Limb (tissue), 2 donors: ENCODE measurements around the gene TRABD2B.
"Not testable (repeated sequence)": the region's sequence is repeated elsewhere in the genome, so short reads cannot be mapped to it uniquely, and the experiment has no call there.

ENCODE experiments used
- DNase-seq, 2 donors: peaks; one replicate each; pipeline ENCODE4 v3.0.0-alpha.2; 2016; ENCODE audit errors: extremely low spot score in 2 of 2

Gene TRABD2B

DNA sequence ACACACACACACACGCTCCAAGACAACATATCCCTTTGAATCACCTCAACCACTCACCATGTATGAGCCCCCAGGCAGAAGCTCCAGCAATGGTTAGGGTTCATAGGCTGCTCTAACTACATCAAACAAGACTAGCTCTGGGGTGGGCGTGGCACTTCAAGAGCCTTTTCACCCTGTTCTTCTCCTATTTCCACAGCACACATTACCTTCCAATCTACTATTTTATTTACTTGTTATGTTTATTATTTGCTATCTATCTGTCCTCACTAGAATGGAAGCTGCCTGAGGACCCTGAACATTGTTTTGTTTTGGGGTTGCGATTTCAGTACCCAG lies 28.7 kb downstream of the TRABD2B start:
- no peak for DNase-seq

DNA sequence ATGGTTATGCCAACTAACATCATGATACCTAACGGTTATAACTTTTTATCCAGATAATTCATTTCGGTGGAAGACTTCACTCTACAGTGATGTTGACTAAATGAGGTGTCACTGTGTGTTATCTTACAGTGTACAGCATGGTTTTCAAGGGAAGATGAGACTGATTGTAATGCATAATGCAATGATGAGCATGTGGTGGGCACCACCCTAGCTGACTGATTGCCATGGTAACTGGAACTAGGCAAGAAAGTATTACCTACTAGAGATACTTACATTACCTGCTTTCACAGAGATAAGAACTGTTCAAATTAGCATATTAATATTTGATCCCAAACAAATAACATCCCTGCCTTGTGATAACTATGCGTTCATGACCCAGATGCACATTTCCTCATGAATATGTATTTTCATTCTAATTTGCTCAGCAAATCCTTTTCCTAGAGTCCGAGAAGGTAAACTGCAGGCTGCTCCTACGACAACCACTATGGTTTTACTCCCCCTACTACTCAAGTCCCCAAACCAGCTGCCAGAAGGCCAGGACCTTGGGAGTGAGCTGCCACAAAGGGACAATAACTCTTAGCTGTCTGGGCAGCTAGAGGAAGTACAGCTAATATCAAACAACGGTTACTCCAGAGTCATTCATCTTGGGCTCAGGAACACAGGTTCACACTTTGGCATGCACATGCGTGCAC lies 29.2 kb downstream of the TRABD2B start:
- DNase-seq = no peak

DNA sequence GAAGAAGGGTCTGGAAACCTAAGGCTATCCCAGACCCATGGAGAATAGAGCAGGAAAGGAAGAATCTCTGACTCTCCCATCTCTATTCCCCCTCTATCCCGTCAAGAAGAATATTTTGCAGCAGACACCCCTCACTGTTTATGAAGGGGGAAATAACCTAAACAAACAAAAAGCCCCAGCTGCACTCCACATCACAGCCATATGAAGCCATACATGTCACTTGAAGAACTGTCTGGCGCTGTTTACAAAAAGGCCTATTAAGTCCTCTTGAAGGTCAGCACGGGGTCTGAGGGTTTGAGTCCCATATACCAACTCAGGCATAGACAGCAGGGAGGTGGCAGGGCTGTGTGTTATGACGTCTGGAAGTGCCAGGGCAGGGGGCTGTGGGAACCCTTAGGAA lies 31.4 kb downstream of the TRABD2B start:
- no peak for DNase-seq

DNA sequence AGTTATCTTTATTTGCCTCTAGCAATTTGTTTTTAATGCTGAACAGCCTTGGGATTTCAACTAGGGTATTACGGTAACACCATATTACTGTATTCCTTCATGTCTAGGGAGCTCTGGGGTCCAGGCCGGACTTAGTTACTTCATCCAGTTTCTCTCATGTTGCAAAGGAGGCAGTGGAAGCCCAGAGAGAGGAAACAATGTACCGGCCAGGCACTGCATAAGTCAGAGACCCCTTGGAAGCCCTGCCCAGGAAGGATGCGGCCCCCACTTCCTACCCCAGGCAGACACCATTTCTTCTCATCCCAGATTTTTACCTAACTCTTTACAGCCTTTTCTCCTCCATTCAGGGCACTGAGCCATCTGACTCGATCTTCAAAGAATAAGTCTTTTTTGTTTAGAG lies 32.5 kb downstream of the TRABD2B start:
- no peak for DNase-seq

DNA sequence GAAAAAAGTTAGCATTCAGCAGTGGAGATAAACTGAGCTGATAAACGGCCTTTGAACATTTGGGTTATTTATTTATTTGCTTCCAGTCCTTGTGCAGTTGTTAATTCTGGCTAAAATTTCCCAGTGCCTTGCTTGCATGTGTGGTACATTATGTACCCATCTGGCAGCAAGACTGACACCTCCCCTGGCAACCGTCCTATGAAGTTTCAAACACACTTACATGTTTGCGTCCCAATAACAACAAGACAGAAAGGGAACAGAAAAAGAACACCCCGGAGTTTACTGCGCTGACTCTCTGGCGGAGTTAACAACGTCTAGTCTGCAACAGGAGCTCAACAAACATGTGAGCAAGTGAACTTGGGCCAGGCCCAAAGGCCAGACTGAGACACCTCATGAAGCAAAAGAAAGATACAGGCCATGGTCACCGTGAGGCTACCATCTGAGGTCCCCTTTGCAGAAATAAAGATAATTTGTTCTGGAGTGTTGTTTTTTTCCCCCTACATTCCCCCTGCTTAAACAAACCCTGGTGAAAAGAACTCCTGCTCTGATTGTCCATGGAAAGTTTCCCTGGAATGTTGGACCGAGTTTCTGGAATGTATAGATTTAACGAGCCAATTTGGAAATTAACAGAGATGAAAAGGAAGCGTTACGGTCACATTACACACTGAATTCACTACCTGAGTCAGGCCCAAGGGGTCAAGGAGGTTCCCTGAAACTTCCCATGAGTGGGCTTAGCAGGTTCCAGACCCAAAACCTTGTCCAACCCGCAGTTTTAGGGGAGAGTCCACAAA lies 33.4 kb downstream of the TRABD2B start:
- no peak for DNase-seq

DNA sequence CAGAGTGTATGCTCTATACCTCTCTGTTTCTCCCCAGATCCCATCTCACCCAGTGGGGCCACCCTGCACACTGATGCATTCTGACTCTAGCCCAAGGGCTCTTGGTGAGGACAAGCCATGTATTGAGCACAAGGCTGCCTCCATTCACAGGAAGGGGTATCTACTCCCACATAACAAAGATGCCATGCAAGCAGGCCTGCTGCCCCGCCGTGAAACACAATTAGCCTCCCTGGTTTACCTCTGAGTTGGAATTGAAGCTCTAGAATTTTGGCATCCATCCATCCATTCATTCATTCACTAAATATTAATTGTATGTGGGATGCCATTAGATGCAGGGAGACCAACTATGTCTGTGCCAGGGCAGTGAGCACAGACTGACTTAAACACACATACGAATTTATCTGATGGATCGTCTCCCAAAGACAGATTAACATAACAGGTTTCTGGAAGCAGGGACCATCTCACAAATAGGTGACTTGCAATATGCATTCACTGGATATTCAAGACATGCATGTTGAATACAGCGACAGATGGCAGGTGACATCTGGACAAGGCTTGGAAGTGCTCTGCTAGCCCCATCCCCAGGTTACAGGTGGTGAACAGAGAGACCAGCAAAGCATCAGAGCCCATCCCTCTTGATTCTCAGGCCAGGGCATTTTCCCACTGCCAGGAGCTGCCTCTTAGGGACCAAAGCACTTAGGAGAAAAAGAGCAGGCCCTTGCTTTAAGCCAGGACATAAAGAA lies 34.3 kb downstream of the TRABD2B start:
- DNase-seq = no peak

DNA sequence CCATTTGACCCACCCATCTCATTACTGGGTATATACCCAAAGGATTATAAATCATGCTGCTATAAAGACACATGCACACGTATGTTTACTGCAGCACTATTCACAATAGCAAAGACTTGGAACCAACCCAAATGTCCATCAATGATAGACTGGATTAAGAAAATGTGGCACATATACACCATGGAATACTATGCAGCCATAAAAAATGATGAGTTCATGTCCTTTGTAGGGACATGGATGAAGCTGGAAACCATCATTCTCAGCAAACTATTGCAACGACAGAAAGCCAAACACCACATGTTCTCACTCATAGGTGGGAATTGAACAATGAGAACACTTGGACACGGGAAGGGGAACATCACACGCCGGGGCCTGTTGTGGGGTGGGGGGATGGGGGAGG lies 35.4 kb downstream of the TRABD2B start:
- DNase-seq = not testable (repeated sequence)

DNA sequence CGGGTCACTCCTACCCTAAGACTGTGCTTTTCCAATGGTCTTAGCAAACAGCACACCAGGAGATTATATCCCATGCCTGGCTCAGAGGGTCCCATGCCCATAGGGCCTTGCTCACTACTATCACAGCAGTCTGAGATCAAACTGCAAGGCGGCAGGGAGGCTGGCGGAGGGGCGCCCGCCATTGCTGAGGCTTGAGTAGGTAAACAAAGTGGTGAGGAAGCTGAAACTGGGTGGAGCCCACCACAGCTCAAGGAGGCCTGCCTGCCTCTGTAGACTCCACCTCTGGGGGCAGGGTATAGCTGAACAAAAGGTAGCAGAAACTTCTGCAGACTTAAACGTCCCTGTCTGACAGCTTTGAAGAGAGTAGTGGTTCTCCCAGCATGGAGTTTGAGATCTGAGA lies 40.7 kb downstream of the TRABD2B start:
- not testable (repeated sequence) for DNase-seq

DNA sequence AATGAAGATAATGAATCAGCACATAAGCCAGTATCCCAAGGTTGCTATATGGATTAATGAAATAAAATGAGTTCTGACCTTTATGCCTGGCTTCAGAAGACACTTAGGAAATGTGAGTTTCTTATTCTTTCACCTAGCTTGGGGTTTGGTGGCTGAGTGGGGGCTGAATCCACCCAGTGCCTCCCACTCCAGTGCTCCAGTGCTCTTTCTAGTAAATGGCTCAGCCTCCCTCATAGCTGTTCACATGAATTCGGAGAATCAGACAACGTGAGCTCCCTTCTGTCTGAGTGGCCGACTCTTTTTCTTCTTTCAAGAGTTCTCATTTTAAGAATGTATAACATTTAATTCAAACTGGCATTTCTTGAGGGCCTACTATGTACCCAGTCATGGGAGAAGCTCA lies 43.5 kb downstream of the TRABD2B start:
- DNase-seq = no peak

DNA sequence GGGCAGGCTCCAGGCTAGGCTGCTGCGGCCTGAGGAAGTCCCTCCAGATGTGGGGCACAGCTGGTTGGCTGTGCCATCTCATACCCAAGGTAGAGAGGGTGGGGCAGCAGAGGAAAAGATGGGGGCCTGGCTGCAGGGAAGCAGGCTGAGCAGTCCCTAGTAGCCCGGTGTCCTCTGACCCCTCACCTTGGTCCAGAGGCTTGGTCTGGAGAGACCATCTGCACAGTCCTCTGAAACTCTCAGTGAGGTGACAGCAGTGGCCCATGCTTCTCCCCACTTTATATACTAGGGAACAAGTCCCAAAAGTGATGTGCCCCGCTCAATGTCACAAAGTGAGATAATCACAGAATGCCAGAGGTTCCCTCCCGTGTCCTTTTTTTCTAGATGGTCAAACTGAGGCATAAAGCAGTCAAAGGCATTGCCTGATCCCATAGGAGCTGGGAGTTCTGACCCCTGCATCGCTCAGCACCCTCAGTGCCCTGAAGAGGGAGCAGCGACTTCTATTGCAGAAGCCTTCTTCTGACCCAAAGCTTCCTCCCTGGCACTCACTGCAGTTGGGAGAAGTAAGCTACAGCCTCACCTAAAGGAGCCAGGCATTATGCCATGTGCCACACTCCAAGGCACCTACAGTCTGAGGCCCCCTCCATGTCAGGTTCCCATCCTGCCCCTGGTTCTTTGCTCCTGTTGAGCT lies 45.5 kb downstream of the TRABD2B start:
- no peak for DNase-seq

DNA sequence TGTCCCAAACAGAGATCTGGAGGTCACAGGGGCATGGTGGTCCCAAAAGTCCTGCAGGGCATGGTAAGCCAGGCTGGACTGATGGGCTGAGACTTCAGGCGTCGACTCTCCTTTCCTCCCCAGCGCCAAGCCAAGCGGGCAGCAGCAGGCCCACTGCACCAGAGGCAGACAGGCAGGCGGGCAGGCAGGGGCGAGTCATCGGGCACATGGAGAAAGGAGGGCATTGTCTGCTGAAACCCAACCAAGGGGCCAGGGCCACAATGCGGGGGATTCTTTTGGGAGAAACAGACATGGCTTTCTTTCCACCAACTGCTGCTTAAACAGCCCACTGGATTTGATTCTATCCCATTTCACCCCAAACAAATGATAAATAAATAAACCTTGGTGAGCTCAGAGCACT lies 46.2 kb downstream of the TRABD2B start:
- no peak for DNase-seq

DNA sequence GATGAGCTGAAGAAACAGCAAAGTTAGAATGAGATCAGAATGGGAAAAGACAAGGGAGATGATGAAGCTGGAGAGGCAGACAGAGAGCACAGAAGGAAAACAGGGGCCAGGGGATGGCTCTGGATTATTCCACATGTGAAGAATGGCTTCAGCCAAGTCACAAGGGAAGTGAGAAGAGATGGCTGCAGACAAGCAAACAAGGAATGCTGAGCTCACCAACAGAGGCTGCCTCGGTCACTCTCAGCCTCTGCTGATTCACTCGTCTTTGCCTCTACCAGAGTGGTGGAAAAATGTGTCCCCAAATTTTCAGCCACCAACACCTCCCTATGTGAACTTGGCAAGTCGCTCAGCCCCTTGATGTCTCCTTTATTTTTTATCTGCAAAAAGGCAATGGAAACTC lies 46.7 kb downstream of the TRABD2B start:
- DNase-seq = no peak

DNA sequence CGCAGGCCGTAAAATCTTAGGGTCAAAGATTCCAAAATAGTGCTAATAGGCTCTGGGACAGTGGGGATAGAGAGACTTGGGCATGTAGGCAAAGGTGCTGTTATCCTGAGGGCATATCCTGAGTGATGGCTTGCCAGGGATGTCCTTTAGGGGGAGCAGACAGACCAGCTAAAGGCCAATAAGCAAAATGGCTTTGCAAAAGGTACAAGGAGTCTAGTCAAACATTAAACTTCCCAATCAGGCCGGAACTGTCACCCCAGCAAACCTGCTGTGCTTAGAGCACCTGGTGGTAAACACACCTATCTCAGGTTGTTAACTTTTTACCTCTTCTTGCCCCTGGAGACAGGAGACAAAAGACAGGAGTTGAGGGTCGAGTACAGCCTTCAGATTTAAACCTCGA lies 49.1 kb downstream of the TRABD2B start:
- no peak for DNase-seq

DNA sequence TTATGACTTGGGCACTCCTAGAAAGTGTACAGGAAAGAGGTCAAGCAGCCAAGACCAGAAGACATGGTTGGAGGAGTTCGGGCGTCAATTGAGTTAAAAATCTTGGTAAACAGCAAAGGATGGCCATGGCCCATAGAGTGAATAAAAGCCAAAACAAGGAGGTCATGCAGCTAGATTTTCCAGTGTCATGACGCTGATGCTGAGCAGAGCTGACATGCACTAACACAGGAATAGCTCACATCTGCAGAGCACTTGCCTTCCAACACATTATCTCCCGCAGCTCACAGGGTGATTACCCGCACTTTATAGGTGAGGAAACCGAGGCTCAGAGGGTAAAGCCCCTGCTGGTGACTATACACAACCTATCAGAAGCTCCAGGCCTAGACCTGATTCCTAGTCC lies 49.7 kb downstream of the TRABD2B start:
- no peak for DNase-seq

DNA sequence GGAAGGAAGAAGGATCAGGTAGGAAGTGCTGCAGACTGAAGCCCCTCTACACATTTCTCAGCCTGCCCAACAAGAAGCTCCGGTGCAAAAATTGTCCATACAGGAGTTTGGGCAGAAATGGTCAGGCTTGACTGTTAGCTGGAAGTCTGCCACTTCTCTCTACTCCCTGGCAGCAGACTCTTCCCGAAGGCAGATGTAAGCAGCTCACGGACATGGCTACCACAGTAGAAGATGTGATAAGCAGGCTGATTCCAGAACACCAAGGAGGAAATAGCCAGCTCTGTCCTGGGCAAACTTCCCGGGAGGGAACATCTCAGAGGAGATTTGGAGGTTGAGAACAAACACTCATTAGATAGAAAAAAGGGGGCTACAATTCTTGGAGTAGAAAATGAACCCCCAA lies 52.6 kb downstream of the TRABD2B start:
- no peak for DNase-seq

DNA sequence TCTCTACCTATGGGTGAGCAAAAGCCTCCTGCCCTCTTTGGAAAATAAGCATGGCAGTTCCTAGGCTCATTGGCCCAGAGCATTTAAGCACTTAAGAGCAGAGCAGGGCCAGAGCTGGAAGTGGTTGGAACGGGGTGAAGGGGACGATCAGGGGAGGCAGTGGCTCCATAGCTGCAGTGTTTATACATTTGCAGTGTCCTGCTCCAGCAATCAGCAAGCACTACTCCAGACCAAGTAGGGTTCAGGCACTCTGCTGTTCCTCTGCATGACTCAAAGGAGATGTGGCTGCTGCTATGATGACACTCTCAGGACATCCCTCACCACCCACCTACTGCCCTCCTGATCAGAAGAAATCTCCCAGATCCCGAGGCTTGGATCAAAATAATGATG lies 55.0 kb downstream of the TRABD2B start:
- no peak for DNase-seq

DNA sequence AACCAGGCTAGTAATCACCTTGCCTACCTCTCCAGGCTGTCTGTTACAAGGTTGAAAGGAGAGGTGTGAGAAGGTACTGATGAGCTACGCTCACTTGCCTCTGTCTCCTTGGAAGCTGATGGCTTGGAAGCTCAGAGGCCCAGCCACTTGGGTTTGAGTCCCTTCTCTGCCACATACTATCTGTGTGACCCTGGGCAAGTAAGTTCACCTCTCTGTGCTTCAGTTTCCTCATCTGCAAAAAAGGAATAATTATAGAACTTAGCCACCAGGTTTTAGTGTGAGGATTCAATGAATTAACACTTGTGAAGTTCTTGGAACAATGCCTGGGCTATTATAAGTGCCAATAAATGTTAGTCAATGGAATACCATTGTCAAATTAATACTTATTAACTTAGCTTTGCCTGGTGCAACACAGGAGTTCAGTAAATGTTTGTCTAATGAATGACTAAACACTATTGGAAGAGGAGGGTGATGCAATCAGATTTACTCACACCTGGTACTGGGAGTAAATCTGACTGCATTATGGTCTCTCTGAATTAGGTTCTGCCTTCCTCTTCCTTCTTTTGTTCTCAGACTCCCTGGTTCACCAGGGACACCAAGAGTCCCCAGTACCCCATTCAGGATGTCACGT lies 55.5 kb downstream of the TRABD2B start:
- DNase-seq = peak in 1 of 2 donors; percentile 1

DNA sequence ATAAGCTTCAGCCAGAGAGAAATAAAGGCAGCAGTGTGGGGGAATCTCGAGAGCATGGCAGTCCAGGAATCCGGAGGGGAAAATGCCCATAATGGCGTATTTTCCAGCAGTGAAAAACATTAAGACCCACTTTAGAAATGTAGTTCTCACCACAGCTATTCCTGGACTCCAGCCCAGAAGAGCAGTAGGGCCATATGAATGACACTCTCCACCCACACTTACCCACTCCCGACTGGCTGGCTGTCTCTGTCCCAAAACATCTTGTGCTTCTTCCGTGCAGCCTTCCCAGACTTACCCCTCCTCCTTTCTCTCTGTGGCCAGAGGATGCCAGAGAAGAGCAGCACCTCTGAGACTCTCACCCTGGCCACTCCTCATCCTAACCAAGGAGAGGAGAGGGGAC lies 56.4 kb downstream of the TRABD2B start:
- no peak for DNase-seq

DNA sequence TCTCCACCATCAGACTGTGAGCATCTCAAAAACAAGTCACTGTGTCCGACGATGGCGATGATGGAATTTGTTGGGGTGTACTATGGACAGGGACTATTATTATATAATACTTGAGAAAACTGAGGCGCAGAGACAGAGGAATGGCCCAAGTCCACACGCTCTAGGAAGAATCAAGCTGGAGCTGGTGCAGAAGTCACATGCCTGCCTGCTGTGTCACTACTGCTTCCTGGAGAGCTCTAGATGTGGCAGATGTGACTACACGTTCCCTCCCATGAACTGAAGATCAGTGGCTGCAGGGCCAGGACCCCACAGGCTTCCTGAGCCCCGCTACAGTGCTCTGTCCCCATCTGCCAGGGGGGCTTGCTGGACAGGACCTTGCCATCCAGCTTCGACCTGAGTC lies 56.9 kb downstream of the TRABD2B start:
- peak in 1 of 2 donors; percentile 16 for DNase-seq

DNA sequence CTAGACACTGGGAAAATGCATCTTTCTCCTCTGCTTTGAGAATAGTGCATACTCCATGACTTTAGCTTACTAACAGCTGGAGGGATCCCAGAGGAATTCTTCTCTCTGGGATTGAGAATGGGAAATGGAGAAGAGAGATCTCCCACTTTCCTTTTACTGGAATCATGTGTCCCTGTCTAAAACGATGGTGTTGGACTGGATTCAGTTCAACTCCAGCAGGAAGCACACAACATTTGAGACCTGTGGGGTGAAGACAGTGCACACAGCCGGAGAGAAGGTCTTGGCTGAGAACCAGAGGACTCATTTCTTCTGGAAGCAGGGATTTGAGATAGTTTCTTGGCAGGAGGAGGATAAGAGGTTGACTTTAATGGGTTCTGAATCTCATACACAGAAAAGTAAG lies 58.7 kb downstream of the TRABD2B start:
- DNase-seq = peak; percentile 24 to 65

DNA sequence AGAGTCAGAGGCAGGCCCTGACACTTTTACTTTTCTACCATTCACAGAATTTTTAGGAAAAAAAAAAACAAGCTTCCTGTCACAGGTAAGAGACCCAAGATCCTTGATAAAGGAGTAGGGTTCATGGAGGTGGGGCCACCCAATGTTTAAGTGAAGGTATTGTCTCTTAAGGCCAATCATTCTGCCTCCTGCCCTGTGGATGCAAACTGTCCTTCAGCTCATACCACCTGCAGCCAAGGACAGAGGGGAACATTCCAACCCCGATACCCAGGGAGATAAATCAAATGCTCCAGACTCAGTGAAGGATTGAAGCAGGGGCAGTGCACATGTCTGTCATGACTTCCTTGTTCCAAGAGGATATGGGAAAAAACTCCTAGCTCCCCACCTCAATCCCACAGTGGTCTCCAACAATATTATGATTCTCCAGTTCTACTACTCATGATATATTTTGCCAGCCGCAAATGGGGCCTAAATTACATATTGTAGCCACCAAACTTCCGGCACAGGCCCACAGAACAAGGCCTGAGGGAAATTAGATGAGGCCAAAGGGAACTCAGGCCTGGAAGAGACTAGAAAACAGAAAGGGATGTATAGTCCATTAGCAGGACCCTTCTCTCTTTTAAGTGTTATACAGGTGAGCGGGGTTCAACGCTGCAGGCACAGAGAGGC lies 59.5 kb downstream of the TRABD2B start:
- no peak for DNase-seq
